Endothelial cell of umbilical vein (primary cell): ENCODE measurements around the gene UNC5A.

Source experiments
- EZH2 ChIP-seq: IDR thresholded peaks from 2 replicates; pipeline ENCODE4 v1.6.1; 2012; ENCODE audit warnings: borderline replicate concordance, low read depth, mild to moderate bottlenecking, moderate library complexity, low read length, inconsistent platforms; ENCODE audit not compliant: severe bottlenecking
- FOS ChIP-seq: IDR thresholded peaks from 2 replicates; pipeline ENCODE4 v1.6.1; 2011; ENCODE audit warnings: mild to moderate bottlenecking, low read length, moderate library complexity, borderline replicate concordance; ENCODE audit not compliant: insufficient read depth
- JUN ChIP-seq: IDR thresholded peaks from 2 replicates; pipeline ENCODE4 v1.6.1; 2011; ENCODE audit warnings: borderline replicate concordance, low read depth; ENCODE audit not compliant: insufficient read length, insufficient read depth
- MYC ChIP-seq: IDR thresholded peaks from one replicate; pipeline ENCODE4 v1.6.1; 2011; ENCODE audit warnings: mild to moderate bottlenecking, low read depth, low read length
- POLR2A ChIP-seq: IDR thresholded peaks from 2 replicates; pipeline ENCODE4 v1.6.1; 2012; ENCODE audit warnings: low read depth, mild to moderate bottlenecking, control low read depth, low read length
- POLR2AphosphoS5 ChIP-seq: IDR thresholded peaks from 2 replicates; pipeline ENCODE4 v1.6.1; 2012; ENCODE audit warnings: low read depth, mild to moderate bottlenecking, control low read depth, low read length, moderate library complexity; ENCODE audit not compliant: insufficient read depth
- TF ChIP-seq, protein P1 (sequence below), 2 donors: IDR thresholded peaks; 1 replicate in 1 of 2; 2 replicates in 1 of 2; pipeline ENCODE4 v1.5.1; 2011; ENCODE audit warnings: low read length in 2 of 2, mild to moderate bottlenecking in 2 of 2, moderate library complexity in 2 of 2, control low read depth in 1 of 2, inconsistent platforms in 1 of 2, low read depth in 1 of 2; ENCODE audit not compliant: insufficient read depth in 1 of 2; ENCODE audit errors: extremely low read depth in 1 of 2
- TF ChIP-seq, protein P2 (sequence below): IDR thresholded peaks from 2 replicates; pipeline ENCODE4 v1.6.1; 2011; ENCODE audit not compliant: insufficient read depth, insufficient read length

DNA sequence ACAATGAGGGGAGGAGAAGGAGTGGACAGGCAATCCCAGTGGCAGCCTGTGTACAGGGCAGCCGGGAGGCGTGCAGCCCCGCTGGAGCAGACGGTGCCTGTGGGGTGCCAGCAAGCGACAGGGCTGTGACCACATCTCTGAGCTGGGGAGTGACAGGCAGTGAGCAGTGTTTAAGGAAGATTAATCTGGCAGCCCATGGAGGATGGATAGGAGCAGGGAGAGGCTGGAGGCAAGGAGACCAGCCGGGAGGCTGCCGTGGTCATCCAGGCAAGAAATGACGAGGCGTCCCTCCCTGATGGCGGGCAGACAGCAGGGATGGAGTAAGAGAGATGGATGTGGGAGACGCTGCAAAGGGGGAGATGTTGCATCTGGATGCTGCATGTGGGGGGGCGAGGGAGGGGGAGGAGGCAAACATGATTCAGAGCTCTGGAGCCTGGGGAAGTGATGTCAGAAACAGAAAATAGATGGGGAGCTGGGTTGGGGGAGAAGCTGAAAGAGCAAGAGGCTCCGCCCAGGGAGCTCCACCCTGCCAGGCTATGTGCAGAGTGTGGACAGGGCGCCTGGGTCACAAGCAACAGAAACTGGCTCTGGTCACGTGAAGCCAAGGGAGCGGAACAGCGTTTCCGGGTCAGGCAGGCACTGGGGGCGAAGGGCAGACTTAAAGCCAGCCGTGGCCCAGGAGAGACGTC lies 12.6 kb downstream of the UNC5A start:
- TF ChIP-seq, protein P1, sequence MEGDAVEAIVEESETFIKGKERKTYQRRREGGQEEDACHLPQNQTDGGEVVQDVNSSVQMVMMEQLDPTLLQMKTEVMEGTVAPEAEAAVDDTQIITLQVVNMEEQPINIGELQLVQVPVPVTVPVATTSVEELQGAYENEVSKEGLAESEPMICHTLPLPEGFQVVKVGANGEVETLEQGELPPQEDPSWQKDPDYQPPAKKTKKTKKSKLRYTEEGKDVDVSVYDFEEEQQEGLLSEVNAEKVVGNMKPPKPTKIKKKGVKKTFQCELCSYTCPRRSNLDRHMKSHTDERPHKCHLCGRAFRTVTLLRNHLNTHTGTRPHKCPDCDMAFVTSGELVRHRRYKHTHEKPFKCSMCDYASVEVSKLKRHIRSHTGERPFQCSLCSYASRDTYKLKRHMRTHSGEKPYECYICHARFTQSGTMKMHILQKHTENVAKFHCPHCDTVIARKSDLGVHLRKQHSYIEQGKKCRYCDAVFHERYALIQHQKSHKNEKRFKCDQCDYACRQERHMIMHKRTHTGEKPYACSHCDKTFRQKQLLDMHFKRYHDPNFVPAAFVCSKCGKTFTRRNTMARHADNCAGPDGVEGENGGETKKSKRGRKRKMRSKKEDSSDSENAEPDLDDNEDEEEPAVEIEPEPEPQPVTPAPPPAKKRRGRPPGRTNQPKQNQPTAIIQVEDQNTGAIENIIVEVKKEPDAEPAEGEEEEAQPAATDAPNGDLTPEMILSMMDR (IDR thresholded peaks at IDR 0.05; ENCODE audit: extremely low read depth in 1 of 2, insufficient read depth in 1 of 2, low read depth in 1 of 2, low read length in 2 of 2), result no peak
- TF ChIP-seq POLR2AphosphoS5 (no peak), POLR2A (no peak), EZH2 (no peak), FOS (no peak), MYC (no peak), JUN (no peak)
- TF ChIP-seq, protein P2, sequence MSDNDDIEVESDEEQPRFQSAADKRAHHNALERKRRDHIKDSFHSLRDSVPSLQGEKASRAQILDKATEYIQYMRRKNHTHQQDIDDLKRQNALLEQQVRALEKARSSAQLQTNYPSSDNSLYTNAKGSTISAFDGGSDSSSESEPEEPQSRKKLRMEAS, result no peak
